Keratinocyte (primary cell): ENCODE results near the gene TFPT. TPM values are rescaled to one million over a fixed set of nuclear protein-coding genes. Genes with fewer than 3 reads are reported as not detected.

Experiments used
- DNase-seq: peaks from one replicate; pipeline ENCODE4 v3.0.0-alpha.2; 2011; ENCODE audit warnings: low read depth, missing footprints, low spot score
- FAIRE-seq: peaks from 2 replicates; lab custom pipeline; 2011; peaks lifted over from hg19 to GRCh38; lab: Jason Lieb, UNC
- H2AFZ ChIP-seq: 2 replicates; pipeline ENCODE4 v1.6.0; 2012; ENCODE audit warnings: low read length, control low read depth, inconsistent platforms; ENCODE audit not compliant: control insufficient read depth
- H3K27ac ChIP-seq: 2 replicates; pipeline ENCODE4 v1.5.1; 2011; ENCODE audit warnings: low read length; ENCODE audit not compliant: control insufficient read depth, insufficient read depth
- H3K27me3 ChIP-seq: 3 replicates; pipeline ENCODE4 v1.6.0; 2011; ENCODE audit warnings: low read length; ENCODE audit not compliant: control insufficient read depth, insufficient read depth; ENCODE audit errors: extremely low read depth
- H3K36me3 ChIP-seq, 2 experiments: 2 replicates in 1 of 2; 3 replicates in 1 of 2; pipeline ENCODE4 v1.5.1; 2011; ENCODE audit warnings: low read length in 2 of 2, mild to moderate bottlenecking in 1 of 2; ENCODE audit not compliant: control insufficient read depth in 2 of 2, insufficient read depth in 2 of 2; ENCODE audit errors: extremely low read depth in 1 of 2
- H3K4me1 ChIP-seq: 3 replicates; pipeline ENCODE4 v1.5.1; 2011; ENCODE audit warnings: low read length; ENCODE audit not compliant: control insufficient read depth, insufficient read depth; ENCODE audit errors: extremely low read depth
- H3K4me2 ChIP-seq: 3 replicates; pipeline ENCODE4 v1.6.0; 2011; ENCODE audit warnings: low read depth, low read length; ENCODE audit not compliant: control insufficient read depth, insufficient read depth; ENCODE audit errors: extremely low read depth
- H3K4me3 ChIP-seq, 3 experiments: fragments of 200-600 bp in 1 of 3; sonication (generic) in 1 of 3; 2 replicates in 2 of 3; 3 replicates in 1 of 3; pipeline ENCODE4 v1.5.1; 2011 to 2016; ENCODE audit warnings: low read length in 3 of 3, mild to moderate bottlenecking in 3 of 3, control low read depth in 2 of 3, inconsistent platforms in 1 of 3, low read depth in 1 of 3, mixed read lengths in 1 of 3, mixed run types in 1 of 3, moderate library complexity in 1 of 3; ENCODE audit not compliant: control insufficient read depth in 2 of 3, insufficient read depth in 2 of 3; ENCODE audit errors: extremely low read depth in 1 of 3
- H3K79me2 ChIP-seq: 2 replicates; pipeline ENCODE4 v1.6.0; 2012; ENCODE audit warnings: low read length; ENCODE audit not compliant: control insufficient read depth, insufficient read depth
- H3K9ac ChIP-seq: 3 replicates; pipeline ENCODE4 v1.6.0; 2011; ENCODE audit warnings: low read length; ENCODE audit not compliant: control insufficient read depth, insufficient read depth; ENCODE audit errors: extremely low read depth
- H3K9me1 ChIP-seq: 3 replicates; pipeline ENCODE4 v1.6.0; 2011; ENCODE audit warnings: low read length; ENCODE audit not compliant: control insufficient read depth, insufficient read depth; ENCODE audit errors: extremely low read depth
- H3K9me3 ChIP-seq: 2 replicates; pipeline ENCODE4 v1.5.1; 2012; ENCODE audit warnings: low read depth, low read length; ENCODE audit not compliant: control insufficient read depth
- H4K20me1 ChIP-seq: 3 replicates; pipeline ENCODE4 v1.6.0; 2011; ENCODE audit warnings: low read length; ENCODE audit not compliant: control insufficient read depth, insufficient read depth; ENCODE audit errors: extremely low read depth
- EZH2 ChIP-seq: IDR thresholded peaks from one replicate; pipeline ENCODE4 v1.6.1; 2012; ENCODE audit warnings: inconsistent platforms, mild to moderate bottlenecking, low read length, moderate library complexity
- dilution Hi-C: fragments of 300-500 bp; cut with MboI; formaldehyde crosslinking; loops from one replicate; pipeline ENCODE4 v1.7.0; 2020; ENCODE audit warnings: low sequenced_read_pairs; ENCODE audit not compliant: extremely low pct_ligation_motif_present
- polyA plus RNA-seq, 5 experiments: library from polyadenylated mRNA; depleted of rRNA in 3 of 5; stranded (reverse) in 3 of 5; stranded (forward) in 1 of 5; unstranded in 1 of 5; fragments of >200 nt; gene quantifications; 1 replicate in 1 of 5; 2 replicates in 3 of 5; 3 replicates in 1 of 5; pipeline versions ENCODE4 v1.2.1 to v1.2.3, GENCODE V29; 2011 to 2012; ENCODE audit warnings: missing spikeins in 2 of 5, low read depth in 1 of 5, low replicate concordance in 1 of 5
- TF ChIP-seq, protein P1 (sequence below), 3 experiments: IDR thresholded peaks in 1 of 3; conservative IDR thresholded peaks in 1 of 3; optimal IDR thresholded peaks in 1 of 3; 2 replicates in 2 of 3; 3 replicates in 1 of 3; pipeline versions ENCODE3 to v1.5.1; 2011; ENCODE audit warnings: low read length in 3 of 3, mild to moderate bottlenecking in 3 of 3, moderate library complexity in 2 of 3, control low read depth in 1 of 3, inconsistent platforms in 1 of 3; ENCODE audit not compliant: insufficient read depth in 2 of 3; ENCODE audit errors: extremely low read depth in 1 of 3

The TFPT gene
- polyA plus RNA-seq, 1 donor (not counting 4 experiments of a cell fraction or from before 2014, with no cell fraction given) = 6.8 TPM

DNA sequence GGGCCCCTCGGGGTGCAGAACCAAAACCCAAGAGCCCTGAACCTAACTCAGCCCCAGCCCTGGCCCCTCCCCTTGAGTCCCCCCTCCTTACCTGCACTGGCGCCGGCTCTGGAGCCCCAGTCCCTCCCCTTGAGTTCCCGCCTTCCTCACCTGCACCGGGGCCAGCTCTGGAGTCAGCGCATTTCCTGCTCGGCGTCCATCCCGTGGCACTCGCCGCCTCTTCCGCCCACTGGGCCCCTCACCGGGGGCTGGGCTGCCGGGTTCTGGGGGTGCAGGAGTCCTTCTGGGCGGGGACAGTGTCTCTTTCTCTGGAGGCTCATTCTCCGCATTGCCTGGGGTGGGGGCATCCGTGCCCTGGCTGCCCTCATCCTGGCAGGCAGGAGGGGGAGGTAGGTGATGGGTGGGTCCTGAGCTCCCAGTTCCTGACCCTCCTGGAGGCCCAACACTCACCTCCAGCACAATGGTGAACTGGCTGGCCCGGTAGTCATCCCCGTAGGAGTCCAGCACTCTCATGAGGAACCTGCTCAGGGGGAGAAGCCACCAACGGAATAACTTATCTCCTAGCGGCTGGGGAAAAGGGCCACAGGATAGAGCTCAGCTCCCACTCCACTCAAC lies 7.5 kb downstream of the TFPT start:
- Histone ChIP-seq H3K27ac (no peak overlapping the region), H3K9me1 (no peaks in the 10 kb centered on the region), H3K79me2 (peaks cover 14% of the 10 kb centered on the region), H3K27me3 (no peaks in the 10 kb centered on the region), H3K9ac (no peak overlapping the region), H4K20me1 (peaks cover 3% of the 10 kb centered on the region), H3K36me3 (peaks cover 15 to 23% of the 10 kb centered on the region in 2 experiments), H3K4me3 (no peak overlapping the region), H3K4me2 (no peak overlapping the region), H3K9me3 (no peaks in the 10 kb centered on the region), H3K4me1 (no peaks in the 10 kb centered on the region), H2AFZ (no peak overlapping the region)
- FAIRE-seq (no peak), DNase-seq (no peak)
- dilution Hi-C loops = no loop called here
- TF ChIP-seq, protein P1, sequence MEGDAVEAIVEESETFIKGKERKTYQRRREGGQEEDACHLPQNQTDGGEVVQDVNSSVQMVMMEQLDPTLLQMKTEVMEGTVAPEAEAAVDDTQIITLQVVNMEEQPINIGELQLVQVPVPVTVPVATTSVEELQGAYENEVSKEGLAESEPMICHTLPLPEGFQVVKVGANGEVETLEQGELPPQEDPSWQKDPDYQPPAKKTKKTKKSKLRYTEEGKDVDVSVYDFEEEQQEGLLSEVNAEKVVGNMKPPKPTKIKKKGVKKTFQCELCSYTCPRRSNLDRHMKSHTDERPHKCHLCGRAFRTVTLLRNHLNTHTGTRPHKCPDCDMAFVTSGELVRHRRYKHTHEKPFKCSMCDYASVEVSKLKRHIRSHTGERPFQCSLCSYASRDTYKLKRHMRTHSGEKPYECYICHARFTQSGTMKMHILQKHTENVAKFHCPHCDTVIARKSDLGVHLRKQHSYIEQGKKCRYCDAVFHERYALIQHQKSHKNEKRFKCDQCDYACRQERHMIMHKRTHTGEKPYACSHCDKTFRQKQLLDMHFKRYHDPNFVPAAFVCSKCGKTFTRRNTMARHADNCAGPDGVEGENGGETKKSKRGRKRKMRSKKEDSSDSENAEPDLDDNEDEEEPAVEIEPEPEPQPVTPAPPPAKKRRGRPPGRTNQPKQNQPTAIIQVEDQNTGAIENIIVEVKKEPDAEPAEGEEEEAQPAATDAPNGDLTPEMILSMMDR (optimal IDR thresholded peaks at IDR 0.05 in 1 of 3, IDR thresholded peaks at IDR 0.05 in 1 of 3, conservative IDR thresholded peaks at IDR 0.05 in 1 of 3; ENCODE audit: extremely low read depth in 1 of 3, insufficient read depth in 2 of 3, low read length in 3 of 3) = no peak
- TF ChIP-seq EZH2 = no peak

DNA sequence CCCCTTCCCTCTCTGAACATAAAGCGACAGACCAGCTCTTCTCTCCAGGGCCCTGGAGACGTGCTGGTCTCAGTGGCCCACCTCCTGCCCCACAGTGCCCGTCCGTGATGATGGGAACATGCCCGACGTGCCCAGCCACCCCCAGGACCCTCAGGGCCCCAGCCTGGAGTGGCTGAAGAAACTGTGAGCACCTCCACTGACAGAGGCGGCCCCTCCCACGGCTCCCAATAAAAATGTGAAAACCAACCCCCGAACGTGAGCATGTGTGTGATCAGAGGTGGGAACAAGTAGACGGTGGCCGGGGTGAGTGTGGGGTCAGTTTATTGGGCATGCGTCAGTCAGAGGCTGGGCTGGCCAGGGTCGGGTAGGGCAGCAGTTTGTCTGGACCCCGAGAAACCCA lies 8.7 kb downstream of the TFPT start:
- TF ChIP-seq, protein P1 (optimal IDR thresholded peaks at IDR 0.05 in 1 of 3, IDR thresholded peaks at IDR 0.05 in 1 of 3, conservative IDR thresholded peaks at IDR 0.05 in 1 of 3; ENCODE audit: extremely low read depth in 1 of 3, insufficient read depth in 2 of 3, low read length in 3 of 3) = no peak
- TF ChIP-seq EZH2 = no peak
- no peak overlapping the region for H3K9ac ChIP-seq
- no peak overlapping the region for H3K27ac ChIP-seq
- DNase-seq = no peak
- H3K27me3 ChIP-seq = no peaks in the 10 kb centered on the region
- H2AFZ ChIP-seq = no peak overlapping the region
- H3K9me1 ChIP-seq = no peaks in the 10 kb centered on the region
- peaks cover 4% of the 10 kb centered on the region for H3K4me1 ChIP-seq
- peaks cover 18% of the 10 kb centered on the region for H3K79me2 ChIP-seq
- peaks cover 15 to 23% of the 10 kb centered on the region in 2 experiments for H3K36me3 ChIP-seq
- no peak overlapping the region for H3K4me2 ChIP-seq
- H3K9me3 ChIP-seq = no peaks in the 10 kb centered on the region
- H4K20me1 ChIP-seq = peaks cover 3% of the 10 kb centered on the region
- dilution Hi-C loops = no loop called here
- no peak overlapping the region for H3K4me3 ChIP-seq
- FAIRE-seq = no peak
